AG04450 (cell line): ENCODE results near the gene TGFB3. TPM values are rescaled to one million over a fixed set of nuclear protein-coding genes. Genes with fewer than 3 reads are reported as not detected.

Experiments
- CTCF ChIA-PET: fragments of 300-600, 350-600 bp; formaldehyde crosslinking; extraction: SDS; loops from one replicate; lab custom pipeline; 2022; ENCODE audit warnings: antibody characterized with exemption, inconsistent platforms; lab: Charles Lee
- POLR2A ChIA-PET: fragments of 350-600 bp; formaldehyde crosslinking; extraction: SDS; loops from one replicate; lab custom pipeline; 2021; ENCODE audit warnings: antibody characterized with exemption, inconsistent platforms; lab: Yijun Ruan, JAX
- DNase-seq: peaks from one replicate; pipeline ENCODE4 v3.0.0-alpha.2; 2011; ENCODE audit warnings: low read depth, low spot score
- H3K27ac ChIP-seq: one replicate; pipeline ENCODE4 v1.5.1; 2012; ENCODE audit warnings: low read depth, low read length, control low read depth
- H3K27me3 ChIP-seq: one replicate; pipeline ENCODE4 v1.6.0; 2012; ENCODE audit warnings: low read length; ENCODE audit not compliant: control insufficient read depth, insufficient read depth
- H3K4me3 ChIP-seq: 2 replicates; pipeline ENCODE4 v1.5.1; 2011; ENCODE audit warnings: mild to moderate bottlenecking, low read depth, low read length, control low read depth
- H3K9me3 ChIP-seq: 2 replicates; pipeline ENCODE4 v1.5.1; 2012; ENCODE audit warnings: low read length; ENCODE audit not compliant: control insufficient read depth, insufficient read depth
- polyA plus RNA-seq: library from polyadenylated mRNA; depleted of rRNA; stranded (reverse); fragments of >200 nt; gene quantifications from 2 replicates; pipeline ENCODE4 v1.2.3, GENCODE V29; 2011
- TF ChIP-seq, protein P1 (sequence below): IDR thresholded peaks from 2 replicates; pipeline ENCODE4 v1.5.1; 2011; ENCODE audit warnings: low read depth, low read length, control low read depth, inconsistent platforms

TGFB3 gene
- polyA plus RNA-seq, 1 experiment = 3.6 TPM

DNA sequence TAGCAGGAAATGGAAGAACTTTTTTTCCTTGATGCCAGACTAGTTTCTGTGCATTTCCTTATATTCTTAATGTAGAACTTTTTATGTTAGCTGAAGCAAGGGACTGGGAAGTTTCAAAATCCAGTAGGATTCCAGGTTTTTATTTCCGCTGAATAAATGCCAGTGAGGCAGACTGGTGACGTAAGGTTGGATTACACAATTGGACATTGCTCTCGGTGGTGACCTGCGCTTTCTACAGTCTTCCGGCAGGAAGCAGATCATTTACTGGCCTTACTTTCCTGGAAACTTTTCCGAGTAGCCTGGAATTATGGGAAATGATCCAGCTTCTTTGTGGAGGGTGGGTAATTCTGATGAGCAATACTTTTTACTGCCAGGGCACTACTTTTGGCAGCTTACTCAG, 7.3 kb upstream of the TGFB3 start:
- ChIA-PET POLR2A (no interaction called here), CTCF (interaction anchor here (0.5 to 21.2 kb wide), 5 partner anchors 8 to 277 kb away, joined by 3 to 484 read pairs (median 4); no protein-coding TSS in a partner anchor)
- H3K27ac ChIP-seq = no peak overlapping the region

DNA sequence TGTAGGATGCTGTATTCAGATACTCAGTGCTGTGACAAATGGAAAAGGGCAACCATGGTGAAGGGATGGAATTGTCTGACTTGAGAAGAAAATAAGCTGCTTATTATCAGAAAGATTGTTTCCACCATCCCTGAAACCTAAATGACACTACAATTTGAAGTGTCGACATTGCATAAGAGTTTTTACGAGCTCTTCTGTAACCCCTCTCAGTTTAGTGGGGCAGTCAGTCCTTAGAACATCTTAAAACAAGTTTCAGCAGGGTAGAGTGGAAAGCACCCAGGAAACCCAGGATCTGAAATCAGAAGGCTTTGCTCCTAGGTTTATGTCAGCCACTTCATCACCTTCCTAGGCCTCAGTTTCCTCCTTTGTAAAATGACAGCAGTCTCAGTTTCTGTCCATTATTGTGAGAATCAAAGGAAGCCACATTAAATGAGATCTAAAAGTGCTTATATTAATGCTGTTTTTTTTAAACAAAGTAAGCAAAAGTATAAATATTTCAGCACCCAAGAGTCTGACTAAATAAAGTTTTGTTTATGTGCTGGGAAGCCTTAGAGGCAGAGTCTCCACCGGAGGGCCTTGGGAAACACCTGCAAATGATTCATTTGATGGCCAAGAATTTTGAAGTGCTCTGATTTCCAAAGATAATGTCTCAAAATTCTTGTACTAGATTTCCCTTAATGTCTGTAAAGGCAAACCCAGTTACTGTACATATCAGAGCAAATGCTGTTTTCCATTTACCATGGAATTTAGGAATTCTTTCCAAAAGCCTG, 5.6 kb upstream of the TGFB3 start:
- H3K27me3 ChIP-seq = peaks cover 3% of the 10 kb centered on the region
- ChIA-PET CTCF (interaction anchor here (0.7 to 21.2 kb wide), 3 partner anchors 66 to 276 kb away, joined by 3 to 484 read pairs (median 4); no protein-coding TSS in a partner anchor), POLR2A (no interaction called here)
- no peak for DNase-seq
- no peak overlapping the region for H3K27ac ChIP-seq
- no peaks in the 10 kb centered on the region for H3K9me3 ChIP-seq
- TF ChIP-seq, protein P1, sequence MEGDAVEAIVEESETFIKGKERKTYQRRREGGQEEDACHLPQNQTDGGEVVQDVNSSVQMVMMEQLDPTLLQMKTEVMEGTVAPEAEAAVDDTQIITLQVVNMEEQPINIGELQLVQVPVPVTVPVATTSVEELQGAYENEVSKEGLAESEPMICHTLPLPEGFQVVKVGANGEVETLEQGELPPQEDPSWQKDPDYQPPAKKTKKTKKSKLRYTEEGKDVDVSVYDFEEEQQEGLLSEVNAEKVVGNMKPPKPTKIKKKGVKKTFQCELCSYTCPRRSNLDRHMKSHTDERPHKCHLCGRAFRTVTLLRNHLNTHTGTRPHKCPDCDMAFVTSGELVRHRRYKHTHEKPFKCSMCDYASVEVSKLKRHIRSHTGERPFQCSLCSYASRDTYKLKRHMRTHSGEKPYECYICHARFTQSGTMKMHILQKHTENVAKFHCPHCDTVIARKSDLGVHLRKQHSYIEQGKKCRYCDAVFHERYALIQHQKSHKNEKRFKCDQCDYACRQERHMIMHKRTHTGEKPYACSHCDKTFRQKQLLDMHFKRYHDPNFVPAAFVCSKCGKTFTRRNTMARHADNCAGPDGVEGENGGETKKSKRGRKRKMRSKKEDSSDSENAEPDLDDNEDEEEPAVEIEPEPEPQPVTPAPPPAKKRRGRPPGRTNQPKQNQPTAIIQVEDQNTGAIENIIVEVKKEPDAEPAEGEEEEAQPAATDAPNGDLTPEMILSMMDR = no peak
- no peak overlapping the region for H3K4me3 ChIP-seq

More for the DNA sequence above, 7.3 kb upstream of the TGFB3 start:
- Histone ChIP-seq H3K9me3 (no peaks in the 10 kb centered on the region), H3K27me3 (no peaks in the 10 kb centered on the region), H3K4me3 (no peak overlapping the region)
- DNase-seq = no peak
- TF ChIP-seq, protein P1 = no peak

DNA sequence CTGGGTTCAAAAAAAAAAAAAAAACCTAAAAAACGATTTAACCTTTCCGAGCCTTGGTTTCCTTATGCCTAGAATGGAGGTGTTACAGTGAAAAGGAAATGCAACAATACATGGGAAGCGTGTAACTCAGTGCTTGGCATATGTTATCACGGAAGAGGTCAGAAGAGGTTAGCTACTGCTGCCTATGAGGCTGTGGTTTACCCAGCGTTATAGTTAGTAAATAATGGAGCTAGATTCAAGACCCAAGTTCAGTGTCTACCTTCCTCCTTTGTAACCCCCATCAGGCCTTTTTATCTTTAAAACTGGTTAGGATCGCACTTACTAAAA, 4.6 kb upstream of the TGFB3 start:
- TF ChIP-seq, protein P1 = no peak
- Histone ChIP-seq H3K9me3 (no peaks in the 10 kb centered on the region), H3K4me3 (peak overlapping the region; percentile 77), H3K27me3 (peaks cover 3% of the 10 kb centered on the region), H3K27ac (no peak overlapping the region)
- DNase-seq = no peak
- CTCF ChIA-PET = interaction anchor here (0.9 to 21.2 kb wide), 3 partner anchors 9 to 275 kb away, joined by 3 to 484 read pairs (median 6); no protein-coding TSS in a partner anchor
- POLR2A ChIA-PET = interaction anchor here (0.6 kb wide), 1 partner anchor 192 kb away, joined by 4 read pairs; no protein-coding TSS in a partner anchor

DNA sequence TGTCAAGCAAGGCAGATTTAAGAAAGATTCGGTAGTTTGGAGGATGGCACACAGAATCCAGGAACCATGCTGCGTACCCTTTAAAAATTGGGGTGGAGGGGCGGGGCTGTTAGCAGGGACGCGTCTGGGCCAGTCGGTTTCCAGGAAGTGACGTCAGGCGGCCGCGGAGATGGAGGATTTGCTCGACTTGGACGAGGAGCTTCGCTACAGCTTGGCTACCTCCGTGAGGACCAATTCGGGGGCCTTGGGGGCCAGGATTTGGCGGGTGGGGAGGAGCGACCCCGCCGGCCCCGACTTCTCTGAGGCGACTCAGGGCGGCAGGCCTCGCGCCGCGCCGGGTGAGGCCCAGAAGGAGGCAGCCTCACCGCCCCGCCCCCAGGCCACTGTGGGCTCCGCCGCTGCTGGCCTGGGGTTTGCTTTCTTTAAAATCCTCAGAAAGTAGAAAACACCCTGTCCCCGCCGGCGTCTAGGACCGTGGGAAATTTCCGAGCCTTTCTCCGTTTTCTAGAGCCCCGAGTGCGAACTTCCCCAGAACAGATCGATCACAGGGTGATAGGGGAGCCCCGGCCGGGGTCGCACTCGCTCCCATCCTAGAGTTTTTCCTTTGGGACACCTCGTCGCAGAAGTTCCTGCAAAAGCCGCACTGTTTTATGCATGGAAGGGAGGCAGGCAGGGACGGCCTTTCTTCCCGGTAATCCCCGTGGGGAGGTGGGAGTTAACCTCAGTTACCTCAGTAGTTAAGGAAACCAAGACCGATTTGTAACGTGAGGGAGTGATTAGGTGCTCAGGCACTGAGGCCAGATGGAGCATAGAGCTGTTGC, 4.0 kb upstream of the TGFB3 start, which contains the start of gene IFT43:
Gene IFT43 (plus strand): TSS at position 146 of the 821 bp plus-strand sequence. CDS start 24 bp downstream, at position 170.
- DNase-seq = no peak
- POLR2A ChIA-PET = interaction anchor here (0.6 kb wide), 3 partner anchors 9 to 998 kb away, joined by 3 to 5 read pairs (median 4); no protein-coding TSS in a partner anchor
- CTCF ChIA-PET = interaction anchor here (0.5 to 21.2 kb wide), 5 partner anchors 9 to 456 kb away, joined by 5 to 484 read pairs (median 10); no protein-coding TSS in a partner anchor
- Histone ChIP-seq H3K9me3 (no peaks in the 10 kb centered on the region), H3K27me3 (peaks cover 3% of the 10 kb centered on the region), H3K27ac (peak within 1 kb of the TSS; percentile 60), H3K4me3 (peak within 1 kb of the TSS; percentile 77)
- TF ChIP-seq, protein P1 = no peak
